DMS114 treated with DMSO at 0.1 percent for 48 hours (cell line): Measurements from ENCODE around the gene LRCH1.

Source experiments
- DNase-seq: peaks from one replicate; lab custom pipeline; 2025; ENCODE audit not compliant: unreplicated experiment; lab: John Stamatoyannopoulos, UW

The LRCH1 gene

GRCh38 chr13:46612267-46612666 is 59.3 kb downstream of the LRCH1 start:
- no peak for DNase-seq

DNA sequence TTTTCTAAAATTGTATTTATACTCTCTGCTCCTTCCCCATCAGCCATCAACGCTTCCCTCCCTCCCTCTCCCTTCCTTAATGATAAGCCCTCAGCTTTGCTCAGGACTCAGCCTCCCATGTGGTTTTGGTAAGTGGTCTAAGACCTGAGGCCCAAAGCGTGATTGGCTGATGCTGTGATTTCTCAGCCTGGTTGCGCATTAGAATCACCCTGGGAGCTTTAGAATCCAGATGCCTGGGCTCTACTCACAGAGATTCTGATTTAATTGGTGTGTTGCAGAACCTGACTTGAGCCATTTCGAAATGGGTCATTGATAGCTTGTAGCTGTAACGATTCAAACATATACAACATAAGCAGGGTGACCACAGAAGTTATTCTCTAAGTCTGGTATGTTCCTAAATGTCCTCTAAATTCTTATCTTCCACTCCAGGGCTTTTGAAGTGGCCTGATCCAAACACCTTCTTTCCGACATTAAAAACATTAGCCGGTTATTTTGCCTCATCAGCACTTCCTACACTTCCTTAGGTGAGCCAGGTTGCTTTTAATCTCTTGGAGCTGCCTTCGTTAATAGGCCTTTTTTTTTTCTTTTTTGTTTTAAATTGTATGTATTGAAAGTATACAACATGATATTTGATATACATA is 60.6 kb downstream of the LRCH1 start:
- no peak for DNase-seq

- no peak for DNase-seq
These were observed 61.6 kb downstream of the LRCH1 start for GRCh38 chr13:46614582-46614981.

GRCh38 chr13:46615888-46616531 is 63.0 kb downstream of the LRCH1 start:
- DNase-seq, result no peak

DNA sequence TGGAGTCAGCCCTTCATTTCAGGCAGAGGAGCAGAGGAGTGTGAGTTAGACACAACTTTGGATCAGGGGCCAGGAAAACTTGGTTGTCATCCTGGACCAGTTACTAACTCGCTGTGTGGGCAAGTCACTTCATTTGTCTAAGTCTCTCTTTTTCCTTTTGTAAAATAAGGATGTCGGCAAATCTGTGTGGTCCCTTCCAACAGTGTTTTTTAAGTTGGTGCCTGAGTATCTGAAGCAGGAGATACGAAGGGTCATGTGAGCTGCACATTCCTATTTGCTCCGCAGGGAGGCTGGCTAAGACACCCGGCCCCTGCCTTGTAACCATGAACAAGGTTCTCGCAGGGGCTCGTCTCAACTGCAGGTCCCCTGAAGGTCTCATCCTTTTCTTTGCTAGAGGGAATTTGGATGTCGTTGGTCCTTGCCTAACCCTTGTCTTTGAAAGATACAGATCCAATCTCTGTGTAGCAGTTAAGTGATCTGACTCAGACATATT is 64.3 kb downstream of the LRCH1 start:
- no peak for DNase-seq

GRCh38 chr13:46617885-46618284 is 64.9 kb downstream of the LRCH1 start:
- no peak for DNase-seq

DNA sequence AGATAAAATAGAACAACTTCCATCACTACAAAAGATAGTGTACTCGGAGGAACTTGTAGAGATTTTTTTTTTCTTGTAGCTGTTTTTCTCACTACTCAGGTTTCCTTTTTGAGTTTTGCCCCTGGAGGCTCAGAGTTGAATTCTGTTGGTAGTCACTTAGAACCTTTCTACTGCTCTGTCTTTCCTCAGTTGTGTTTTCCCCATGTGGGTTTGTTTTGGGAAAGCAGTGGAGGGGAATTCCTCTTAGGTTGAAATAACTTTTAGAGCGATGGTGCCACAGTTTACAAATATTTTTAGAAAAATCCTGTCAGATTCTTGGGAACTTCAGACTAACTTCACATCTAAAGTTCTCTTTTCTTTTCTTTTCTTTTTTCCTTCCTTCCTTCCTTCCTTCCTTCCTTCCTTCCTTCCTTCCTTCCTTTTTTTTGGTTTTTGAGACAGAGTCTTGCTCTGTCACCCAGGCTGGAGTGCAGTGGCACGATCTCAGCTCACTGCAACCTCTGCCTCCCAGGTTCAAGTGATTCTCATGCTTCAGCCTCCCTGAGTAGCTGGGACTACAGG is 65.8 kb downstream of the LRCH1 start:
- DNase-seq, result no peak

DNA sequence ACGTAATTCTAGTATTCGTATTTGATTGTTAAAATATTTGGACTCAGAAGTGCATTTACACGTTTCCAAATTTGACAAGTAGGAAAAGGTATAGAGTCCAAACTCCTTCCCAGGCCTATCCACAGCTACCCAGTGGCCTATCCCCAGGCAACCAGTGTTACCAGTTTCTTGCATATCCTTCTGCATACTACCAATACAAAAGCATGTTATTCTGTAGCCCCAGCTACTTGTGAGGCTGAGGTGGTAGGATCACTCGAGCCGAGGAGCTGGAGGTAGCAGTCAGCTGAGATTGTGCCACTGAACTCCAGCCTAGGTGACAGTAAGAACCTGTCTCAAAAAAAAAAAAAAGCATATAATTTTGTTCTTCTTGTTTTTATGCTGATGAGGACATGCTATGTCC is 67.1 kb downstream of the LRCH1 start:
- no peak for DNase-seq

DNA sequence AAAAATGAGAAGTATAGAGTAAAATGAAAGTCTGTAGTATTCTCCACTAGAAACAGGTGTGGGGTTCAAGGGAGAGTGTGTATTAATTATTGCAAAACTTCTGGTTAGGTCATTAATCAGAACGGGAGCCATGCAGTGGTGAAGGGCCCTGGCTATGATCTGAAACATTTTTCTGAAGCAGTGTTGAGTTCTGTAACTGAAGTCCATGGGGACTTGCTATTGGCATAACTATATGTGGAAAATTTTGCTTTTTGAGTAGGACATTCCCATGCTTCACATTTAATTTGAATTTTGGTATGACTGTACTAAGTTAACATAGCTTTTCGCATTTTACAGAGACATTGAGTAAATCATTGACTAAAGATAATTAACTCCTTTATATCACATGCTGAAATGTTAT is 67.5 kb downstream of the LRCH1 start:
- DNase-seq, result no peak

DNA sequence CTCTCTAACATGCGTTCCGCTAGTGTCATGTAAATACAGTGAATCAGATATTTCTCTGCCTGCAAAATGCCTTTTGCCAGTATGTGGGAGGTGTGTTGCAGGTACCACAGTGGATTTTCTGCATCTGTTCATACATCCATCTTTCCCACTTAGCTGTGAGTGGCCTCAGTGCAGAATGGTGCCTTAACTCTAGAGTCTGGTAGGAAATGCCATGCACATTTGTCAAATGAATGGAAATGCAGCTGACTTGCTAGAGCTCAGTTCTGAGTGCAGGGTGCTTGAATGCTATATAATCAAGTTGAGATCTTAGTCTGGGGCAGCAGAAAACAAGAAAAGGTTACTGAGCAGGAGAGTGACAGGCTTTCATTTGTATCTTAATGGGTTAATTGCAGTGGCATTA is 68.2 kb downstream of the LRCH1 start:
- DNase-seq, result no peak

GRCh38 chr13:46621792-46622629 is 69.0 kb downstream of the LRCH1 start:
- no peak for DNase-seq

DNA sequence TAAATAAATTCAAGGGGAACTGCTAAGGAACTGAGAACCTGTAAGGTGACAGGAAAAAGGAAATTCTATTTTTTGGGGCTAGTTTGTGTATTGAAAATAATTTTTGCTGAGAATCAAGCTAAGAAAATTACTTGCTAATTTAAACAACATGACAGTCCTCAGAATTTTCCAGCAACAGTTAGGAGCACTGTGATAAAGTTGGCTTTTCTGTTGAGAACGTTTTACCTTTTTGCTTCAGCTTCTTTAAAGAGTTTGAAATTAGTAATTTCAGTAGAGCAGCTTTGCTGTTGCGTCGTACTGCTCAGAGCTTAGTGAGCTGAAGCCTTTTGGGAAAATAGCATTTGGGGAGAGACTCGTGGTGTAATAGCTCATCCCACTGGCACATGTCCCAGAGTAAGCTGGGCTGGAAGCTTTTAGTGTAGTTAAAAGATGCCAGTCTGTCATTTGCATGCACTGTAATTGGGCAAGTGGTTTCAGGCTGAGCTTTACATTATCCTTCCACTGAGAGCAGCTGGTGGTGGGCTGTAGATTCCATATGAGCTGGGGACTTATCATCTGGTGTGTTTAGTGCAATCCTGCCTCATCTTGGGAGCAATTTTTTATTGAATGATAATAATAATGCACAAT is 69.8 kb downstream of the LRCH1 start:
- no peak for DNase-seq

- DNase-seq, result no peak
These were observed 71.4 kb downstream of the LRCH1 start for GRCh38 chr13:46624353-46624752.

GRCh38 chr13:46624821-46625220 is 71.9 kb downstream of the LRCH1 start:
- DNase-seq, result no peak

- DNase-seq, result no peak
These were observed 74.5 kb downstream of the LRCH1 start for GRCh38 chr13:46627462-46627861.

DNA sequence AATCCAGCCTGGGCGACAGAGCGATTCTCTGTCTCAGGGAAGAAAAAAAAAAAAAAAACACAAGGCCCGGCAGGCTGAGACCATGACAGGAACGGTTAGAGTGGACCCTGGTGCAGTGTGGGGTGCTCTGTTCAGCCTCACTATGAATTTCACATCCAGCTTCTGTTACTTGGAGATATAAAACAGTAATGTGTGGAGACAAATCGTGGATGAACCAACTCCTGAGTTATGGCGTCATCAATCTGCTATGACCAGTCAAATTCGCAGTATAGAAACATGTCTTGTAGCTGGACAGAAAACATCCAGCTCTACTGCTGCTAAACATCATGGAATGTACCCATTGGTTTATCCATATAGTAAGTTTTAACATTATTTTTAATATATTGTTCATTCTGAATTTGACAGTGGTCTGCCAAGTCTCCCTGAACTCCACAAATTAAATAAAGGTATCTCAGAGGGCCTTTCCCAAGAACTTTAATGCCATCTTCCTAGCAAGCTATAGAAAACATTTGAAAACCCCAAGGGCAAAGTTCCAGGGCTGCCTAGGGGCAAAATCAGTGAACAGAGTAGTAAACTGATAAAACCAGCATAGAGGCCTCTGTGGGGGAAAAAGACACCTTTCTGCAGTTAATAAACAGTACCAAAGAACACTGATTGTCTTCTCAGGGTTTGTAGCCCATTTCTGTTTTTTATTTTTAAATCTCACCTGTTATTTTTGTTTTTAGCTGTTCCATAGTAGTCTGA is 75.8 kb downstream of the LRCH1 start:
- DNase-seq, result no peak

- DNase-seq, result no peak
These were observed 76.9 kb downstream of the LRCH1 start for GRCh38 chr13:46629811-46630413.

GRCh38 chr13:46630431-46631178 is 77.6 kb downstream of the LRCH1 start:
- no peak for DNase-seq

GRCh38 chr13:46631179-46631542 is 78.2 kb downstream of the LRCH1 start:
- no peak for DNase-seq
